ENCODE data around the gene LATS2.

LATS2 gene

GRCh38 chr13:21031594-21032275 lies 29.7 kb downstream of the LATS2 start:
- Histone ChIP-seq H3K27me3 (no peaks in the 10 kb centered on the region), H3K4me1 (no peaks in the 10 kb centered on the region), H3K36me3 (no peaks in the 10 kb centered on the region)

GRCh38 chr13:21025539-21025938 lies 35.8 kb downstream of the LATS2 start:
- TF ChIP-seq, protein P1, sequence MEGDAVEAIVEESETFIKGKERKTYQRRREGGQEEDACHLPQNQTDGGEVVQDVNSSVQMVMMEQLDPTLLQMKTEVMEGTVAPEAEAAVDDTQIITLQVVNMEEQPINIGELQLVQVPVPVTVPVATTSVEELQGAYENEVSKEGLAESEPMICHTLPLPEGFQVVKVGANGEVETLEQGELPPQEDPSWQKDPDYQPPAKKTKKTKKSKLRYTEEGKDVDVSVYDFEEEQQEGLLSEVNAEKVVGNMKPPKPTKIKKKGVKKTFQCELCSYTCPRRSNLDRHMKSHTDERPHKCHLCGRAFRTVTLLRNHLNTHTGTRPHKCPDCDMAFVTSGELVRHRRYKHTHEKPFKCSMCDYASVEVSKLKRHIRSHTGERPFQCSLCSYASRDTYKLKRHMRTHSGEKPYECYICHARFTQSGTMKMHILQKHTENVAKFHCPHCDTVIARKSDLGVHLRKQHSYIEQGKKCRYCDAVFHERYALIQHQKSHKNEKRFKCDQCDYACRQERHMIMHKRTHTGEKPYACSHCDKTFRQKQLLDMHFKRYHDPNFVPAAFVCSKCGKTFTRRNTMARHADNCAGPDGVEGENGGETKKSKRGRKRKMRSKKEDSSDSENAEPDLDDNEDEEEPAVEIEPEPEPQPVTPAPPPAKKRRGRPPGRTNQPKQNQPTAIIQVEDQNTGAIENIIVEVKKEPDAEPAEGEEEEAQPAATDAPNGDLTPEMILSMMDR (IDR thresholded peaks at IDR 0.05; ENCODE audit: low read depth, low read length), result no peak
- Histone ChIP-seq H3K9me3 (no peaks in the 10 kb centered on the region), H3K4me1 (no peaks in the 10 kb centered on the region)

More at GRCh38 chr13:21031594-21032275, 29.7 kb downstream of the LATS2 start:
- TF ChIP-seq, protein P1 (IDR thresholded peaks at IDR 0.05; ENCODE audit: low read depth, low read length), result no peak
- H3K4me3 ChIP-seq (ENCODE audit: low read depth, low read length), result no peak overlapping the region
- H3K9me3 ChIP-seq, result no peaks in the 10 kb centered on the region
- no peak for DNase-seq

DNA sequence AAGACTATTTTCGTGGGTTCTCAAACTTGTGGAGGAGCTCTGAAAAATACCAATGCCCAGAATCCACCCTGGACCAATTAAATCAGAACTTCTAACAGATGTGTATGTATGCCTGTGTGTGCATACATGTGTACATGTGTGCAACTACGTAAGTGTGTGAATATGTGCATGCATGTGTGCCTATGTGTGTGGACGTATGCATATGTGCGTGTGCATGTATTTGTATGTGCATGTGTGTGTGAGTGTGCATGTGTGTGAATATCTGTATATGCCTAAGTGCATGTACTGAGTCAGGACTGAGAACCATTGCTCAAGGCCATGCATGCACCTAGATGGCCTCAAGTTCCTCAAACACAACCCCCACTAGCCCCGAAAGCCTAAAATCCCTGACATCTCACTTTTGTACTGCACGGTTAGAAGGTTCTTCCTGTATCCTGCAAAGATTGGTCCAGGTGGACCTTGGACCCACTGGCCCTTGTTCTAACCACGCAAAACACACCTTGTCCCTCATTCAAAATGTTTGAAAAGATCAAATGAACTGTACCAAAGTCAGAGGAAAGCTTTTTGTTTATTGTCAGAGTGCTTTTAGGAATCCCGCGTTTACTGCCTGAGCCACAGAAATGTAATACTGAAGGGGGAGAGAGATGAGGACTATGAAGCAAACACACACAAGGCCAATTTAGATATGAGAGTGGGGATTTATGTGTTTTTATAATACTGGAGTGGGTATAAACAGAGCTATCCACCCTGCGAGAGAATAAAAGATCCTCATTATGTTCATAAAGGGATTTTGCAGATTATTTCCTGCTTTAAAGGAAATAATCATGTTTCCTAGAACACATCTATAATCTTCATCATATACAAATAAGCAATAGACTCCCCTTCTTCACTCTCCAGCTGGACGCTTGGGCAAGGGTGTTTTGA lies 39.1 kb downstream of the LATS2 start:
- no peaks in the 10 kb centered on the region for H3K4me1 ChIP-seq
- no peaks in the 10 kb centered on the region for H3K27me3 ChIP-seq
- DNase-seq, result no peak
- H3K36me3 ChIP-seq, result no peaks in the 10 kb centered on the region
- TF ChIP-seq, protein P1 (IDR thresholded peaks at IDR 0.05; ENCODE audit: low read depth, low read length), result no peak
- H3K4me3 ChIP-seq (ENCODE audit: low read depth, low read length), result no peak overlapping the region
- no peaks in the 10 kb centered on the region for H3K9me3 ChIP-seq

More at GRCh38 chr13:21025539-21025938, 35.8 kb downstream of the LATS2 start:
- Histone ChIP-seq H3K4me3 (ENCODE audit: low read depth, low read length) (no peak overlapping the region), H3K36me3 (no peaks in the 10 kb centered on the region), H3K27me3 (no peaks in the 10 kb centered on the region)
- DNase-seq, result no peak

GRCh38 chr13:21020581-21020980 lies 40.8 kb downstream of the LATS2 start:
- no peaks in the 10 kb centered on the region for H3K36me3 ChIP-seq
- H3K4me3 ChIP-seq (ENCODE audit: low read depth, low read length), result no peak overlapping the region
- H3K9me3 ChIP-seq, result no peaks in the 10 kb centered on the region
- H3K4me1 ChIP-seq, result no peaks in the 10 kb centered on the region
- DNase-seq, result no peak
- TF ChIP-seq, protein P1 (IDR thresholded peaks at IDR 0.05; ENCODE audit: low read depth, low read length), result no peak
- H3K27me3 ChIP-seq, result no peaks in the 10 kb centered on the region

- Histone ChIP-seq H3K27me3 (no peaks in the 10 kb centered on the region), H3K4me1 (no peaks in the 10 kb centered on the region), H3K9me3 (no peaks in the 10 kb centered on the region), H3K4me3 (ENCODE audit: low read depth, low read length) (no peak overlapping the region), H3K36me3 (no peaks in the 10 kb centered on the region)
- TF ChIP-seq, protein P1 (IDR thresholded peaks at IDR 0.05; ENCODE audit: low read depth, low read length), result no peak
- DNase-seq, result no peak
Measured at GRCh38 chr13:21020176-21020575, 41.2 kb downstream of the LATS2 start.
